Peyer's patch (tissue), 4 donors: ENCODE data around the gene GLUL.

ENCODE experiments used
- CTCF ChIP-seq, 6 experiments: fragments of 450-650 bp in 4 of 6; fragments of 200-600 bp in 2 of 6; sonication (generic) in 1 of 6; IDR thresholded peaks; one replicate each; pipeline ENCODE4 v1.5.1; 2017 to 2019; ENCODE audit warnings: antibody characterized with exemption in 6 of 6, mild to moderate bottlenecking in 3 of 6, moderate library complexity in 1 of 6
- POLR2A ChIP-seq, 2 donors: fragments of 450-650 bp; IDR thresholded peaks; one replicate each; pipeline ENCODE4 v1.5.1; 2017; ENCODE audit warnings: antibody characterized with exemption in 2 of 2, mild to moderate bottlenecking in 2 of 2, moderate library complexity in 2 of 2

GRCh38 chr1:182383037-182383661 lies 8.4 kb downstream of the GLUL start:
- no peak for TF ChIP-seq CTCF (IDR thresholded peaks at IDR 0.05)
- no peak for TF ChIP-seq POLR2A (IDR thresholded peaks at IDR 0.05)
